ENCODE measurements around the gene TOX4. TPM values are rescaled to one million over a fixed set of nuclear protein-coding genes. Genes with fewer than 3 reads are reported as not detected.
A peak's percentile ranks its signal among the peaks of the same experiment; 100 is the strongest.
"Not testable (repeated sequence)": the region's sequence is repeated elsewhere in the genome, so short reads cannot be mapped to it uniquely, and the experiment has no call there.

TOX4 gene
- total and polyA plus RNA-seq, 12 donors = 14.9 to 104 (median 93.8) TPM

DNA sequence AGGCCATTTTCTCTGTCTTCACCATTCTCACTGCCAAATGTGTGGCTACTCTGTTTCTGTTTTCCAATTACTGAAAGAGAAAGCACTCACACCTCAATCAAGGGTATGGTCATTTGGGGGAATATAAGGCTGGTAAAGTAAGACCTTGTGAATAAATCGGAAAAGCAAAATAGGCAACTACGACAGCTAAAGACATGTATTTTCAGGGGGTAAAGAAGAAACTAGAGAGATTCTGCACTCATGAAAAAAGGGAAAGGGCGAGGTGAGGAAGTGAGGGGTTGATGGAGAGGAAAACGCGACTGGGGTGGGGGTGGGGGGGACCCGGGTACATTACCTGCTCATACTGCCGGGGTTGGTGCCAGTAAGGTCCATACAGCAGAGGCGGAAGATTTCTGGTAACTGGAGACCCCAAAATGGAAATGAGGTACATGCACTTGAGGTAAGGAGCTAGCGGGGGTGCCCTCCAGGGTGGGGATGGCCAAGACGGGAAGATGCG lies 40.4 kb upstream of the TOX4 start:
- H3K4me3 ChIP-seq = peak overlapping the region; percentile 46 to 92 (median 82)
- no peaks in the 10 kb centered on the region for H3K27me3 ChIP-seq
- peaks cover 0 to 6% (median 0%) of the 10 kb centered on the region in 9 donors for H3K36me3 ChIP-seq
- peaks cover 0 to 37% (median 28%) of the 10 kb centered on the region in 9 donors for H3K4me1 ChIP-seq
- ATAC-seq (peak in 2 of 8 donors; percentile 25 to 43), DNase-seq (no peak)
- TF ChIP-seq, protein P1, sequence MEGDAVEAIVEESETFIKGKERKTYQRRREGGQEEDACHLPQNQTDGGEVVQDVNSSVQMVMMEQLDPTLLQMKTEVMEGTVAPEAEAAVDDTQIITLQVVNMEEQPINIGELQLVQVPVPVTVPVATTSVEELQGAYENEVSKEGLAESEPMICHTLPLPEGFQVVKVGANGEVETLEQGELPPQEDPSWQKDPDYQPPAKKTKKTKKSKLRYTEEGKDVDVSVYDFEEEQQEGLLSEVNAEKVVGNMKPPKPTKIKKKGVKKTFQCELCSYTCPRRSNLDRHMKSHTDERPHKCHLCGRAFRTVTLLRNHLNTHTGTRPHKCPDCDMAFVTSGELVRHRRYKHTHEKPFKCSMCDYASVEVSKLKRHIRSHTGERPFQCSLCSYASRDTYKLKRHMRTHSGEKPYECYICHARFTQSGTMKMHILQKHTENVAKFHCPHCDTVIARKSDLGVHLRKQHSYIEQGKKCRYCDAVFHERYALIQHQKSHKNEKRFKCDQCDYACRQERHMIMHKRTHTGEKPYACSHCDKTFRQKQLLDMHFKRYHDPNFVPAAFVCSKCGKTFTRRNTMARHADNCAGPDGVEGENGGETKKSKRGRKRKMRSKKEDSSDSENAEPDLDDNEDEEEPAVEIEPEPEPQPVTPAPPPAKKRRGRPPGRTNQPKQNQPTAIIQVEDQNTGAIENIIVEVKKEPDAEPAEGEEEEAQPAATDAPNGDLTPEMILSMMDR (IDR thresholded peaks at IDR 0.05) = no peak
- H3K27ac ChIP-seq = peak overlapping the region in 9 of 10 donors; percentile 81 to 95 (median 90)
- WGBS, 2 donors = 2% methylated on average over 11 of the region's 11 CpGs
- H3K9me3 ChIP-seq = no peaks in the 10 kb centered on the region
- intact Hi-C loops (cut with DNase I) = loop anchor here in 6 of 10 donors (1.0 to 5.0 kb wide), 4 partner anchors 18 to 54 kb away; partner anchors contain the start of genes CHD8 (in 5 of the 6), RAB2B (in 1 of the 6) and SUPT16H (in 1 of the 6)

DNA sequence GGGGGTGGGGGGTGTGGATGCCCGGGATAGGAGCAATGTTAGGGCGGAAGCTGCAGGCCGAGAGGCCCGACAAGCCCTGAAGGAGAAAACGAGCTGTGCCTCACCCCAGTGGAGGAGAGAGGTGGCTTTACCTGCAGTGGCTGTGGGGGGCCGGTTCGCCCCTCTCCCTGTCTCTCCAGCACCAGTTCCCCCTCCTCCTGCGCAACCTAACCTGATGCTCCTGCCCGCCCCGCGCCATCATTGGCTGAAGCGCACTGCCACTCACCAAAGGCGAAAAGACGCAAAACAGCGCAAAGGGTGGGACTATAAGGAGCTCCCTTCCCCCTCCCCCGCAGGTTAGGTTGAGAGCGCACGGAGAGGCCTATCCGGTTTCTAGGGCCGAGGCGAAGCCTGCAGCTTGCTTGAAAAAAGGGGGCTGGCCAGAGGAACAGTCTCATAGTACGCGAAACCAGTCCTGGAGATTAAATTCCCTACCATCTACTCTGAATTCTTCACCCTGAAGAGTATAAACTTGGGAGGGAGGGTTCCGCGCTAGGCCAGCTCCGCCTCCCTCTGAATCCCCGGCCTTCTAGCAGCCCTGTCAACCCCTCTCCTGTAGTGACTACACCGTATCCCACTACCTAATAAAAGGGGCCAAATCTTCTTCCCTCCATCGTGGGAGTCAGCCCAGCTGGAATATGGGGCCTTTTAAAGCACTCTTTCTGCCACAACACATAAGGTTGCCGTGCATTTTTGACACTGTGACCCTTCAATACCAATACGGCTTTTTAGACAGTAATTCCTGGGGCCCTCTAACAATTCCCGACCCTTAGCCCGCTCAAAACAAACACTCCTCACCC lies 39.7 kb upstream of the TOX4 start:
- WGBS, 2 donors = 4% methylated on average over 31 to 33 of the region's 33 CpGs
- TF ChIP-seq, protein P1 (IDR thresholded peaks at IDR 0.05) = no peak
- Histone ChIP-seq H3K27ac (peak overlapping the region; percentile 49 to 95 (median 90)), H3K9me3 (no peaks in the 10 kb centered on the region), H3K4me3 (peak overlapping the region; percentile 46 to 92 (median 82)), H3K27me3 (no peaks in the 10 kb centered on the region), H3K4me1 (peaks cover 0 to 37% (median 28%) of the 10 kb centered on the region in 9 donors), H3K36me3 (peaks cover 0 to 3% (median 0%) of the 10 kb centered on the region in 9 donors)
- intact Hi-C loops (cut with DNase I) = loop anchor here in 6 of 10 donors (1.0 to 5.0 kb wide), 4 partner anchors 18 to 55 kb away; partner anchors contain the start of genes CHD8 (in 5 of the 6), RAB2B (in 1 of the 6) and SUPT16H (in 1 of the 6)
- DNase-seq (peak; percentile 98 to 100), ATAC-seq (peak; percentile 99 to 100 (median 100))

DNA sequence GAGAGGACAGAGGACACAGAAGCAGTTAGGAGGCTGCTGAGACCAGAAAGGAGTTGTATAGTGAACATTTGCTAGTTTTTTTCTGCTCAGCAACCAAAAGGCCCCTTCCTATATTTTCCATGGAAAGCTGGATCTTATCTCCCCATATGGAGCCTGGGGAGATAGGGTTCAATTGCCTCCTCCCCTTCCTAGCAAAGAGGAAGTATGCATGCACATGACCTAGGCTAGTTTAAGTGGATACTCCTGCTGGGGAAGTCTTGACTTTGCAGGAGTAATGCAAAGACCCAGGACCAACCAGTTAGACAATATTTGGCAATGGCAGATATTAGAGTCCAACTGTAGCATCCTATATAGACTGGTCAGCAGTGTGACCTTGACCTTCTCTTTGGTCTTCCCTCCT lies 36.1 kb upstream of the TOX4 start:
- no peak for DNase-seq
- H3K36me3 ChIP-seq = peaks cover 0 to 3% (median 0%) of the 10 kb centered on the region in 9 donors

DNA sequence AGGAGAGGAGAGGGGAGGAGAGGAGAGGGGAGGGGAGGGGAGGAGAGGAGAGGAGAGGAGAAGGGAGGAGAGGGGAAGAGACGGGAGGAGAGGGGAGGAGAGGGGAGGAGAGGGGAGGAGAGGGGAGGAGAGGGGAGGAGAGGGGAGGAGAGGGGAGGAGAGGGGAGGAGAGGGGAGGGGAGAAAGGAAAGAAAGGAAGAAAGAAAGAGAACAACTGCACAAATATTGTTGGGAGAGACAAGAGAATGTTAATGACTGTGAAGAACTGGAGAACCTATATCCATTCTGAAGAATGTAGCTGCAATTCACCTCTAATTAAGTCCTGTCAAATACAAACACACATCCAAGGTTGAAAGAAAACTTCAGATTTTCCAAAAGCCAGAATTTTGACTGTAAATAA lies 34.3 kb upstream of the TOX4 start:
- H3K27me3 ChIP-seq; H3K9me3 ChIP-seq; H3K4me3 ChIP-seq; ATAC-seq; DNase-seq; intact Hi-C loops (cut with DNase I); H3K36me3 ChIP-seq; H3K27ac ChIP-seq: not testable (repeated sequence)
- WGBS, 2 donors = 93% methylated on average over 1 of the region's 1 CpG; no CpG with 5 or more reads in 1 of the 2 donors
- H3K4me1 ChIP-seq = peaks cover 0 to 14% (median 4%) of the 10 kb centered on the region in 9 donors

More for the DNA sequence above, 36.1 kb upstream of the TOX4 start:
- H3K4me3 ChIP-seq = no peak overlapping the region
- H3K27ac ChIP-seq = no peak overlapping the region
- intact Hi-C loops (cut with DNase I) = no loop called here
- peaks cover 0 to 24% (median 14%) of the 10 kb centered on the region in 9 donors for H3K4me1 ChIP-seq
- no peaks in the 10 kb centered on the region for H3K27me3 ChIP-seq
- H3K9me3 ChIP-seq = no peaks in the 10 kb centered on the region
- TF ChIP-seq, protein P1 (IDR thresholded peaks at IDR 0.05) = no peak
- no peak for ATAC-seq
